Stimulated activated CD4-positive, alpha-beta T cell treated with anti-CD3 and anti-CD28 coated beads, TNF-alpha, amount 100 ng/mL, for 48 hours (primary cell): ENCODE measurements around the gene KLK4.
"Not testable (repeated sequence)": the region's sequence is repeated elsewhere in the genome, so short reads cannot be mapped to it uniquely, and the experiment has no call there.

Experiments used
- DNase-seq, 3 donors: peaks; one replicate each; pipeline ENCODE4 v3.0.0-alpha.2; 2020; ENCODE audit warnings: low read depth in 3 of 3

KLK4 gene

DNA sequence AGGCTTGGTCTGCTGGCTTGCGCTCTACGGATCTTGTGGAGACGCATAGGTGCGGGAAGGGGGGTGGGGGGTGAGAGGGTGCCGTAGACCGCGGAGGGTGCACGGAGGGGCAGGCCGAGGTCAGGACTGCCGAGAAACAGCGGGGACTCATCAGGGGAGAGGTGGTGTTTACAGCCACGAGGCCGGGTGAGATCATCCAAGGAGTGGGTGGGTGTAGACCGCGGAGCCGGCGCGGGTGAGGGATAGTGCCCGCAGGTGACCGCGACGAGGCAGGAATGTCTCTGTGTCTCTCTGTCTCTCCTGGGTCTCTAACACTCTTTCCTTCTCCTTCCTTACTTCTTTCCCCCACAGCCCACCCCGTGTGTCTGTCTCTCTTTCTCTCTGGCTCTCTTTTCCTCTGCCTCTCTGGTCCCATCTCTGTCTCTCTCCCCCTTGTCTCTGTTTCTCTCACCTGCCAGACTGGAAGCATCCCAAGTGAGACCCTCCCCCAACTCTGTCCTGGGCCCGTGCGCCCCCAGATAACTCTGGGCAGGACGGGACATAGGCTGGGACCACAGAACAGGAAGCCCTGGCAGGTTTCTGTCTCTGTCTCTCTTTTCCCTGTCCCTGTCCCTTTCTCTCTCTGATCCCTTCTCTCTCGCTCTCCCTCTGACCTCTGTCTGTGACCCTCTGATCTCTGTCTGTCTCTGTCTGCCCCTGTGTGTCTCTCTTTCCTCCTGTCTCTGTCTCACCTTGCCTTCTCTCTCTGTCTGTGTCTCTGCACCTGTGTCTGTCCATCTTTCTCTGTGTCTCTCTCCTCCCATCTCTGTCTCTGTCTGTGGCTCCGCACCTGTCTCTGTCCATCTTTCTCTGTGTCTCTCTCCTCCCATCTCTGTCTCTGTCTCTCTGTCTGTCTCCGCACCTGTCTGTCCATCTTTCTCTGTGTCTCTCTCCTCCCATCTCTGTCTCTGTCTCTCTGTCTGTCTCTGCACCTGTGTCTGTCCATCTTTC, 1.8 kb upstream of the KLK4 start:
- peak; percentile 10 to 32 (median 16) for DNase-seq

DNA sequence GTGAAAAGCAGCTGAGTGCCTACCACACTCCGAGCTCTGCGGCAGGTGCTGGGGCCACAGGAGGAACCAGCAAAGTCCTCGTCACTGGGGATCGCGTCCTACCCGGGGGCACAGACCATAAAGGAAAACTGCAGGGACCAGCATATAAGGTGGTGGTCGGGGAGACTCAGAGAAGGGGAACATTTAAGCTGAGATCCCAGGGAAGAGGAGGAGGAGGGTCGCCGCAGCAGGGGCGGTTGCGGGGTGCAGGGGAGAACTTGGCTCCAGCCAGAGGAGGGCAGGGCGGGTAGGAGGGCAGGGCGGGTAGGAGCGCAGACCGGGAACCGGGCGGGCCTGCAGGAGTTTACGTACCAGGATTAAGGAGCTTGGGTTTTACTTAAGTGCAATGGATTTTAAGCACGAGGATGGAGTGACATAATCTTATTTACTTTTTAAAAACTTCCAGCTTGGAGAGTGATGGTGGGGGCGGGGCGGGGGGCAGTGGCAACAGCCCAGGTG, 956 bp upstream of the KLK4 start:
- no peak for DNase-seq

DNA sequence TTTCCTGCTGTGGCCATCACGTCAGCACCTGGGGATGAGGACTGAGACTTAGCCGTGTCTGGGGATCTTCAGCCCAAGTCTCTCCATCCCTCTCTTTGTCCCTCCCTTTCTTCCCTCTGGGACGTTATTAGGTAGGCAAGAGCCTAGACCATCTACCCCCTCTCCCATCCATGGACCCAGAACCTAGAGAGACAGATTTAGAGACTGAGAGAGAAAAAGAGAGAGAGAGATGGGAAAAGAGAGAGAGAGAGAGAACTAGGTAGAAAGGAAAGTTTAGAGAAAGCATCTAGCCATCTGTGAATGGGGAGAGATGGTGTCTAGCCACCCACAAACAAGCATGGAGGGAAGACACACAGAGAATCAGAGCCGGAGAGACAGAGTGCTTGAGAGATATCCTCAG, 473 bp downstream of the KLK4 start:
- no peak for DNase-seq

DNA sequence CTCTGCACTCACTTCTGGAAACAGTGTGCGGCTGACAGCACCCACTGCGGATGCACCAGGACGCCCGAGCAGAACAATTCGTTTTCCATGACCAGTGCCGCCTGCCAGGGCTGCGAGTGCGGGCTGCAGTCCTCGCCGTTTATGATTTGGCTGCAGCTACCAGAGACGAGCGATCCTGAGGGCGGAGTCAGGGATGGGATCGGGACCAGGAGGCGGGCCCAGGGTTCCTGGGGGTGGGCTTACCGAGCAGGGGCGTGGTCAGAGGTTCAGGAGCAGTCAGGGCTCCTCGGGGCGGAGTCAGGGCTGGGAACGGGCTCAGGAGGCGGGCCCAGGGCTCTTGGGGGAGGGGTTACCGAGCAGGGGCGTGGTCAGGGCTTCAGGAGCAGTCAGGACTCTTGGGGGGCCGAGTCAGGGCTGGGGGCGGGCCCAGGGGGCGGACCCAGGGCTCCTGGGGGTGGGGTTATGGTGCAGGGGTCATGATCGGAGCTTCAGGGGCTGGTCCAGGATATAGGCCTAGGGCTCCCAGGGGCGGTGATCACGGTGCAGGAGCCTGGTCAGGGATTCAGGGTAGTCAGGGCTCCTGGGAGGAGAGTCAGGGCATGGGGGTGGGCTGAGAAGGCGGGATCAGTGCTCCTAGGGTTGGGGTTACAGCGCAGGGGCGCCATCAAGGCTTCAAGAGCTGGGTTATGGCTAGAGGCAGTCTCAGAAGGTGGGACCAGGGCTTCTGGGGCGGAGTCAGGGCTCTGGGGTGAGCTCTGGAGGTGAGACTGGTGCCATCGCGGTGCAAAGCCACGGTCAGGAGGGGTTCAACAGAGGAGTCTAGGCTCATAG, 1.7 kb downstream of the KLK4 start:
- DNase-seq, result peak in 2 of 3 donors; percentile 38 to 43

DNA sequence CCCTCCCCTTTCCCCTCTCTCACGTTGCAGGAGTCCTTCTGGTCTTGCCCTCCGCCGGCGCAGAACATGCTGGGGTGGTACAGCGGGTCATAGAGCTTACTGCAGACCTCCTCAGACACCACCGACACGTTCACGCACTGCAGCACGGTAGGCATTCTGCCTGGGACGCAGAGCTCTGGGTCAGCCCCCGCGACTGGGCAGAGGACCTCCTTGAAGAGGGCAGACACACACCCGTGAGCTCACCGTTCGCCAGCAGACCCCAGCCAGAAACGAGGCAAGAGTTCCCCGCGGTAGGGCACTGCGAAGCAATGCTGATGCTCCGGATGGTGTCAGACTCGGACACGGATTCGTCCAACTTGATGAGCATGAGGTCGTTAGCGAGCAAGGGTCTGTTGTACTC, 2.9 kb downstream of the KLK4 start:
- DNase-seq, result no peak

DNA sequence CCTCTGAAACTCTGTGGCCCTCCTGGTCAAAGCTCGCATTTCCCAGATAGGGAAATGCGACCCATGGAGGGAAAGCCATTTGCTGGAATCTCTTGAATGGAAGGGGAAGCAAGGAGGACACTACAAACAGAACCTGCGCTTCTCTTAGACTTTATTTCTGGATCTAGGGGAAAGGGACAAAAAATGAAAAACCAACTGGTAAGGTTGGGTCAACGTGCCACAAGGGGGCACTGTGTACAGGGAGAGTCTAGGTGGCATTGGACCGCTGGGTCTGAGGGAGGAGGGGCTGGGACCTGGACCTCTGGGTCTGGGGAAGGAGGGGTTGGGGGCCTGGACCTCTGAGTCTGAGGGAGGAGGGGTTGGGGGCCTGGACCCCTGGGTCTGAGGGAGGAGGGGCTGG, 5.0 kb downstream of the KLK4 start:
- DNase-seq, result peak in 1 of 3 donors; percentile 58

DNA sequence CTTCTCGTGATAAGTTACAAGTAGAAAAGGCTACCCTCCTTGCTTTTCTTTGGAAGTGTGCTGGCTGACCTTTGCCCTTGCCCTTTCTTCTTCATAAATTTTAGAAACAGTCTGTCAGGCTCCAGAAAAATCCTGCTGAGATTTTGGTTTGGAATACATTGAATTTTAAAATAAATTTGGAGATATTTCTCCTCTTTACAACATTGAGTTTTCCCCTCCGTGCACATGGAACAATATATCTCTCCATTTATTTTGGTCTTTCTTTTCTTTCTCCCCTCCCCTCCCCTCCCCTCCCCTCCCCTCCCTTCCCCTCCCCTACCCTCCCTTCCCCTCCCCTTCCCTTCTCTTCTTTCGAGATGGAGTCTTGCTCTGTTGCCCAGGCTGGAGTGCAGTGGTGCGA, 8.6 kb downstream of the KLK4 start:
- DNase-seq, result no peak

DNA sequence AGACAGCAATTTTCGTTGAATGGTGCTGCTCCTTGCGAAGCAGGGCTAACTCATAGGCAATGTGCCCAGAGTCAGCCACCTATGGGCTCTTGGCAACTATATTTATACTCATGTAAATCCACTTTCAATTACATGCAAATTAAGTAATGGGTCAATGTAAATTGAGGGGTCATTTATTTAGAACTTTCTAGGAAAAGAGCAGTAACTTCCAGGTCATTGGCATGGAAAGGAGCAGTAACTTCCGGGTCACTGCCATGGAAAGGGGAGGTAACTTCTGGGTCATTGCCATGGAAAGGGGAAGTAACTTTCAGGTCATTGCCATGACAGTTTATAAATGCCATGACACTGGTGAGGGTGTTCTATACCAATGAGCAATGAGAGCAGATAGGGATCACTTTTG, 11.6 kb downstream of the KLK4 start:
- no peak for DNase-seq

DNA sequence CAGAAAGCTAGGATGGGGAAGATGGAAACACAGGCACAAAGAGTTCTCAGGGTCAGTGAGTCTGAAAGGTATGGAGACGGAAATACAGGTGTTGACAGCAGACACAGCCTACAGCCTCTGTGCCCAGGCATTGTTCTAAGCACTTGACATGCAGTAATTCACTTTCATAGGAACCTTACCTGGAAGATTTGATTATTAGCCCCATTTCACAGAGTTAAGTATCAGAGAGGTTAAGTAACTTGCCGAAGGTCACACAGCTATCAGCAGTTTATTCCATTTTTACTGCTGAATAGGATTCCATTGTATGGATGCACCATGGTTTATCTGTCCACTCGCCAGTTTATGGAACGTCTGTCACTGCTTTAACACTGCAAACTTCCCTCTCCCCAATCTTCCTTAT, 13.2 kb downstream of the KLK4 start:
- no peak for DNase-seq

DNA sequence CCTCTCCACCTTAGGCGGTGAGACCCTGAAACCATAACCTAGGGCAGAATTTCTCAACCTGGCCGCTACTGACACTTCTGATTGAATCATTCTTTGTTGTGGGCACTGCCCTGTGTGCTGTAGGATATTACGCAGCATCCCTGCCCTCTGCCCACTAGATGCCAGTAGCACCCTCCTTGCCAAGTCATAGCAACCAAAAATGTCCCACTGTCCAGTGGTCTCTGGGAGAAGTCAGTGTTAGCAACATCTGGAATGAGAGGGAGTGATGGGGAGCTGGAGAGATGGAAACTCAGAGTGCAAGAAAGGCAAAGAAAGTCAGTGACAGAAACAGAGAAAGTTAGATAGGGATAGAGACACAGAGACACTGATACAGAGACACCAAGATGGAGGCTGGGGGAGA, 13.6 kb downstream of the KLK4 start:
- no peak for DNase-seq

DNA sequence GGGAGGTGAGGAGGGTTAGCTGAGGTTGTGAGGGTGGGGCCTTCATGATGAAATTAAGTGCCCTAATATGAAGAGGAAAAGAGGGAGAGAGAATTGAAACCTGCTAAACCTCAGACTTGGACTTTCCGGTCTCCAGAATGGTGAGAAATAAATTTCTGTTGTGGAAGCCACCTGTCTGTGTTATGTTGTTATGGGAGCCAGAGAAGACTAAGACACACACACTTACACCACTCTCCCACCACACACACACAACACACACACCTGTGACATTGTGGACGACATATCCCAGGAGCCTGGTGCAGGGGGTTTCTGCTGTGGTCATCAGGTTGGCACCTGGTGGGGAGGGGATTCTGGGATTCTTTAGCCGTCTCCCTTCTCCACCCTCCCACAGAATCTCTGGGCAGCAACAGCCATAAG, 14.0 kb downstream of the KLK4 start:
- DNase-seq, result no peak

DNA sequence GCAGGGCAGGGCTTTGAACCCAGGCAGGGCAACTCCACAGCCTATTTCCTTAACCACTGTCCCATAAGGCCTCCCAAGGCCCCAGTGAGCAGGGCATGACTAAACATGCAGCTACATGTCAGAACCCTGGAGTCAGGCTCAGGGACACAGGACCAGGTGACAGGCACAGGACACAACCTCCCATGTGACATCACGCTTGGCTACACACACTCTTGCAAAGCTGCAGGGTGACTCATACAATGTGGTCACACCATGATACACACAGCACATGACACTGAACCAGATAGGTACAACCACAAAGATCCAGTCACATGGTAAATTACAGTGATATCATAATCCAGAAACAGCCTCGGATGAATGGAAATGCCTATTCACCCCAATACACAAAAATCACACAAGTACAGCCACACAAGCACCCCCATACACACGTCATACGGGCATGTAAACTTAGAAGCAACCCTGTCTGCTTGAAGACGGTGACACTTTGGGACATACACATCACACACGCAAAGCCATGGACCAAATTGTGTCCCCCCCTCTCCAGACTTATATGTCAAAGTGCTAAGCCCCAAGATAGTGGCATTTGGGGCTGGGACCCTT, 14.5 kb downstream of the KLK4 start:
- DNase-seq, result peak in 2 of 3 donors; percentile 9 to 30

DNA sequence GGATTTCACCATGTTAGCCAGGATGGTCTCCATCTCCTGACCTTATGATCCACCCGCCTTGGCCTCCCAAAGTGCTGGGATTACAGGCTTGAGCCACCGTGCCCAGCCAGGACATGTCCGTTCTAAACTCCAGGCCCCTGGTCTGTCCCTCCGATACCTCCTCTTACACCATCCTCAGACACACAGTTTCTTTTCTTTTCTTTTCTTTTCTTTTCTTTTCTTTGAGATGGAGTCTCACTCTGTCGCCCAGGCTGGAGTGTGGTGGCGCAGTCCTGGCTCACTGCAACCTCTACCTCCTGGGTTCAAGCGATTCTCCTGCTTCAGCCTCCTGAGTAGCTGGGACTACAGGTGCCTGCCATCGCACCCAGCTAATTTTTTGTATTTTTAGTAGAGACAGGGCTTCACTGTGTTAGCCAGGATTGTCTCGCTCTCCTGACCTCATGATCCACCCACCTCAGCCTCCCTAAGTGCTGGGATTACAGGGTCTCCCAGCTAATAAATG, 15.1 kb downstream of the KLK4 start:
- DNase-seq, result not testable (repeated sequence)

DNA sequence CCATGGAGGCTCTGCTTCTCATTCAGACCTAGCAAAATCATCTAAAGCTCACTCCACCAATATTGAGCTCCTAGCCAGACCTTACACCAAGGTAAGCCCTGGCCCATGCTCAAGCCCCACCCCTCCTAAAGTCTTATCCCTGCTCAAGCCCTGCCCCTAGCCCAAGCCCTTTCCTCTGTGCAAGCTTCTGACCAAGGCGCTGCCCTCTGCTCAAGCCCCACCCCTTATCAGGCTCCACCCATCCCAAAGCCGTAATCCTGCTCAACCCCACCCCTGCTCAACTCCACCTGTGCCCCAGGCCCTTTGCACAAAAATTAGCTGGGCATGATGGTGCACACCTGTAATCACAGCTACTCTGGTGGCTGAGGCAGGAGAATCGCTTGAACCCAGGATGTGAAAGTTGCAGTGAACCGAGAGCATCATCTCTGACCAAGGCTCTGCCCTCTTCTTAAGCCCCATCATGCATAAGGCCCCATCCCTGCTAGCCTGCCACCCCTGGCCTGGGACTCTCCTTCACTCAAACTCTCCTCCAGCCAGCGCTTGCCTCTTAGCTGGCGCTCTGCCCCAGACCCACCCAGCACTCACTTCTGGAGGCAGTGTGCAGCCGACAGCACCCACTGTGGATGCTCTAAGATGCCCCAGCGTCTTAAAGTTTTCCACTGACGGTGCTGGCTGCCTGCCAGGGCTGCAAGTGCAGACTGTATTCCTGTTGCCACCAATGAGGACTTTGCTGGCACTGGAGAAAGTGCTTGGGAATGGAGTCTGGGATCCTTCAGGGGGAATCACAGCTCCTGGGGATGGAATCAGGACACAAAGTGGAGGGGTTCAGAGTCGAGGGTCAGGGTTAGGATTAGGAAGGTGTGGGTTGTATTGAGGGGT, 16.5 kb downstream of the KLK4 start:
- DNase-seq, result no peak

DNA sequence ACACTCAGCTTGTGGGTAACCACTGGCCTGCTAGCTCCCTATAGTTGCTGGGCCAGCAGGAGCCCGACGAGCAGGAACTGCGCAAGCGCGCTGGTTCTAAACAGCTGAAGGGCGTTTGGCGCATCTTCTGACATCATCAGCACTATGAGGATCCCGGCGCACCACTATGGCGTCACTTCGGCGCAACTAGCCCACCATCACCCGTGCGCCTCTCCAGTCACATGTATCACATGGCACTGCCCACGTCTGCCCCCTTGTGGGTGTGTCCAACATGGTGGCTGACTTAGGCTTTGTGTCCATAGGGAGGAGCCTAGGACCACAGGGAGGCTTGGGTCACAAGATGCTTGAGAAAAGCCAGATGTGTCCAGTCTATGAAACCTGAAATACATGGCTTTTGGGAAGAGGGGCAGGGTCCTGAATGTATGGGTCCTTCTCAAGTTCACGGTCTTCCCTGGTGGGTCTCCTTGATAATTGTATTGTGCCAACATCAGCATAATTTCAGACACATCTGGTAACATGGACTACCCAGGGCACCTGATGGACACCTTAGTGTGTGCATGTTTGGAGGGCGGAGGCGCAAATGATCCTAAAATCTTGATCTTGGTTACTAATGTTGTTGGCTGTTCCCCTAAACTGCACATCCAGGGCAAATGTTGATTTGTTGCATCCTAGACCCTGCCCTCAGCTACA, 18.0 kb downstream of the KLK4 start:
- DNase-seq, result no peak

DNA sequence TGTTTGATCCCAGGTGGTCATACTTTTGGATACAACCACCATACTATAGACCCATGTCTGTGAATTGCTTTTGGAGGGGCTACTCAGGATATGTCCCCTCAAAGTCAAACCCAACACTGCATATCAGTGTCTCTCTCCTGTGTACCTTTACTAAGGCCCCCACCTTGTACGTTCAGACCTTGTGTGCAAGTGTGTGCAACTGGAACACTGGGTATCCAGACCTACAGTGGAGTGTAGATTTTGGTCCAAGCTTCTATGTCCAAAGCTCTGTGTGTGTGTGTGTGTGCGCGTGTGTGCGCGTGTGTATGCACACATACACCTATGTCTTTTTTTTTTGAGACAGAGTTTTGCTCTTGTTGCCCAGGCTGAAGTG, 20.0 kb downstream of the KLK4 start:
- DNase-seq, result no peak

DNA sequence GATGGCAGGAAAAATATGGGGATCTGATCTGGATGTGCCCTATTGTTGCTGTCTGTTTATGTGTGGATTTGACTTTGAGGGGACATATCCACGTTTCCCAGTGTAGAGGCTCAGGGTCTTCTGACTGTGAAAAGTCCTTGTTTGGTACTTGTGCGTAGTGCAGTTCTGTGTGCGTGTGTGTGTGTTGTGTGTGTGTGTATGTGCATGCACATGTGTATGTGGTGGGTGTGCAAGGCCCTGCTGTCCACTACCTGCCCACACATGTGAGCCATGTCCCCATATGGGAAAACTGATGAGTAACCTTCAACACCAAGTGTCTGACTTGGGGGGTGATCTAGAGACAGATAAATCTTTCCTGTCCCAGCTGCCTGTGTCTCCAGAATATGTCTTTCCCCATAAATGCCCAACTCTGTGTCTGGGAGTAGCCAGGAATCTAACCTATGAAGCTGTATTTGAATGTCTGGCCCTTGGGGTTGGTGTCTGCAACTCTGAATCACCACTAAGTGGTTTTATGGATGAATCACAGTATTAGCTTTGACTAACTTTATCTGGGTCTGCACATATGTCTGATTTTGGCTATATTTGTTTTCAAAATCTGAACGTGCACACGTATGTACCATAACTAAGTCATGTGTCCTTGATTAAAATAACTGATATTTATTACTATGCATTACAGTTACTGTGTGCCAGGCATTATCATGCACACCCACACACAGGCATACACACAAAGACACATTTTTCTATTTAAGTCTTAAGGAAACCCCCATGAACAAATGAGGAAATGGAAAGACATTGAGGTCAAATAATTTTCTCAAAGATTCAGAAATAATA, 20.6 kb downstream of the KLK4 start:
- no peak for DNase-seq

DNA sequence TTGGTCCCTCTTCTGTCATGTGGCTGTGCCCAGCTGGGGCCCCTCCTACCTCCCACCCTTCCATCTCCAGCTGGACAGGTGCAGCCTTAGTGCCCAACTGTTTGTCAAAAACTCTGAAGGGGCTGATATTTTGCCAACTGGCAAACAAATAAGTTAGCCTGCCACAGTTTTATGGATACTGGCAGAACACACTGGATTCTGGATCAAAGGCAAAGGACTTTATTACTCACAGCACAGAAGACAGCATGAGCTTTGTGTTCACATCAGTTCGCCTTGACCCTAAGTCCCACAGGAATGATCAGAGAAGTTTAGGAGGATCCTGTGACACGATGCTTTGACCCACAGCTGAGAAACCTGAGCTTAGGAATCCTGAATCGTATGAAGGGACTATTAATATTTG, 21.6 kb downstream of the KLK4 start:
- DNase-seq, result no peak

DNA sequence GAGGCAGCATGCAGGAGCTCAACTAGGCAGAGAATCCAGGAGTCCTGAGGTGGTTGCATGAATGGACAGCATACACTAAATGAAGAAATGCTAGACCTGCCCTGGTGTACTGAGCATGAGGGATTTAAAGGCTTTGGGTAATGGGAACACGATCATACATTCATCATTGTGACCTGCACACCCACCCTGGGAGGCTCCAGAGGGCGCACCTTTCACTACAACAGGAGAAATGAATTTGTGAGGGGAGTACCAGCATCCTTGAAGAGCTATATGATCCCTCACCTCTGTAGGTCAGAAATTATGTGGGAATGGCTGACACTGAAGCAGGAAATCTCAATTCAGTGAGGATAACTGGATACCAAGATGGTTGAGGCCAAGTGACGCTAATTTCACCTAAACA, 29.0 kb downstream of the KLK4 start:
- no peak for DNase-seq
